M059J (cell line): ENCODE results near the gene PCSK9. TPM values are rescaled to one million over a fixed set of nuclear protein-coding genes. Genes with fewer than 3 reads are reported as not detected.

Source experiments
- DNase-seq: peaks from one replicate; pipeline ENCODE4 v3.0.0-alpha.2; 2012; ENCODE audit warnings: low read depth
- total RNA-seq: library from RNA; depleted of rRNA; stranded (reverse); fragments of >200 nt; shearing (Covaris generic); gene quantifications from 2 replicates; pipeline ENCODE4 v1.2.3, GENCODE V29; 2014

Gene PCSK9
- total RNA-seq, 1 experiment from 2014 or later = 3.0 TPM

GRCh38 chr1:55043726-55044125 lies 4.4 kb downstream of the PCSK9 start:
- no peak for DNase-seq

- no peak for DNase-seq
These were observed 5.5 kb downstream of the PCSK9 start for GRCh38 chr1:55044617-55045397.

GRCh38 chr1:55045430-55045829 lies 6.1 kb downstream of the PCSK9 start:
- no peak for DNase-seq

- DNase-seq = no peak
These were observed 7.5 kb downstream of the PCSK9 start for GRCh38 chr1:55046871-55047270.

- DNase-seq = no peak
These were observed 8.3 kb downstream of the PCSK9 start for GRCh38 chr1:55047611-55048010.

GRCh38 chr1:55048453-55049270 lies 9.3 kb downstream of the PCSK9 start:
- no peak for DNase-seq

GRCh38 chr1:55049271-55049913 lies 10.0 kb downstream of the PCSK9 start:
- DNase-seq = no peak

GRCh38 chr1:55049914-55050278 lies 10.5 kb downstream of the PCSK9 start:
- no peak for DNase-seq

- peak; percentile 57 for DNase-seq
These were observed 10.9 kb downstream of the PCSK9 start for GRCh38 chr1:55050283-55050682.

- no peak for DNase-seq
These were observed 11.8 kb downstream of the PCSK9 start for GRCh38 chr1:55051169-55051568.

GRCh38 chr1:55051621-55052020 lies 12.3 kb downstream of the PCSK9 start:
- DNase-seq = no peak

GRCh38 chr1:55052221-55053142 lies 13.1 kb downstream of the PCSK9 start:
- DNase-seq = no peak

GRCh38 chr1:55053265-55053954 lies 14.1 kb downstream of the PCSK9 start:
- no peak for DNase-seq

GRCh38 chr1:55054396-55054795 lies 15.0 kb downstream of the PCSK9 start:
- no peak for DNase-seq

GRCh38 chr1:55055084-55055882 lies 15.9 kb downstream of the PCSK9 start:
- no peak for DNase-seq

- no peak for DNase-seq
These were observed 16.7 kb downstream of the PCSK9 start for GRCh38 chr1:55055951-55056631.

GRCh38 chr1:55056632-55056992 lies 17.3 kb downstream of the PCSK9 start:
- DNase-seq = no peak

GRCh38 chr1:55057270-55057955 lies 18.1 kb downstream of the PCSK9 start:
- DNase-seq = no peak

- no peak for DNase-seq
These were observed 18.6 kb downstream of the PCSK9 start for GRCh38 chr1:55057956-55058298.
